Keratinocyte (primary cell): ENCODE results near the gene LTBR. TPM values are rescaled to one million over a fixed set of nuclear protein-coding genes. Genes with fewer than 3 reads are reported as not detected.

Source experiments
- DNase-seq: peaks from one replicate; pipeline ENCODE4 v3.0.0-alpha.2; 2011; ENCODE audit warnings: low read depth, missing footprints, low spot score
- FAIRE-seq: peaks from 2 replicates; lab custom pipeline; 2011; peaks lifted over from hg19 to GRCh38; lab: Jason Lieb, UNC
- H2AFZ ChIP-seq: 2 replicates; pipeline ENCODE4 v1.6.0; 2012; ENCODE audit warnings: low read length, control low read depth, inconsistent platforms; ENCODE audit not compliant: control insufficient read depth
- H3K27ac ChIP-seq: 2 replicates; pipeline ENCODE4 v1.5.1; 2011; ENCODE audit warnings: low read length; ENCODE audit not compliant: control insufficient read depth, insufficient read depth
- H3K27me3 ChIP-seq: 3 replicates; pipeline ENCODE4 v1.6.0; 2011; ENCODE audit warnings: low read length; ENCODE audit not compliant: control insufficient read depth, insufficient read depth; ENCODE audit errors: extremely low read depth
- H3K36me3 ChIP-seq, 2 experiments: 2 replicates in 1 of 2; 3 replicates in 1 of 2; pipeline ENCODE4 v1.5.1; 2011; ENCODE audit warnings: low read length in 2 of 2, mild to moderate bottlenecking in 1 of 2; ENCODE audit not compliant: control insufficient read depth in 2 of 2, insufficient read depth in 2 of 2; ENCODE audit errors: extremely low read depth in 1 of 2
- H3K4me1 ChIP-seq: 3 replicates; pipeline ENCODE4 v1.5.1; 2011; ENCODE audit warnings: low read length; ENCODE audit not compliant: control insufficient read depth, insufficient read depth; ENCODE audit errors: extremely low read depth
- H3K4me2 ChIP-seq: 3 replicates; pipeline ENCODE4 v1.6.0; 2011; ENCODE audit warnings: low read depth, low read length; ENCODE audit not compliant: control insufficient read depth, insufficient read depth; ENCODE audit errors: extremely low read depth
- H3K4me3 ChIP-seq, 3 experiments: fragments of 200-600 bp in 1 of 3; sonication (generic) in 1 of 3; 2 replicates in 2 of 3; 3 replicates in 1 of 3; pipeline ENCODE4 v1.5.1; 2011 to 2016; ENCODE audit warnings: low read length in 3 of 3, mild to moderate bottlenecking in 3 of 3, control low read depth in 2 of 3, inconsistent platforms in 1 of 3, low read depth in 1 of 3, mixed read lengths in 1 of 3, mixed run types in 1 of 3, moderate library complexity in 1 of 3; ENCODE audit not compliant: control insufficient read depth in 2 of 3, insufficient read depth in 2 of 3; ENCODE audit errors: extremely low read depth in 1 of 3
- H3K79me2 ChIP-seq: 2 replicates; pipeline ENCODE4 v1.6.0; 2012; ENCODE audit warnings: low read length; ENCODE audit not compliant: control insufficient read depth, insufficient read depth
- H3K9ac ChIP-seq: 3 replicates; pipeline ENCODE4 v1.6.0; 2011; ENCODE audit warnings: low read length; ENCODE audit not compliant: control insufficient read depth, insufficient read depth; ENCODE audit errors: extremely low read depth
- H3K9me1 ChIP-seq: 3 replicates; pipeline ENCODE4 v1.6.0; 2011; ENCODE audit warnings: low read length; ENCODE audit not compliant: control insufficient read depth, insufficient read depth; ENCODE audit errors: extremely low read depth
- H3K9me3 ChIP-seq: 2 replicates; pipeline ENCODE4 v1.5.1; 2012; ENCODE audit warnings: low read depth, low read length; ENCODE audit not compliant: control insufficient read depth
- H4K20me1 ChIP-seq: 3 replicates; pipeline ENCODE4 v1.6.0; 2011; ENCODE audit warnings: low read length; ENCODE audit not compliant: control insufficient read depth, insufficient read depth; ENCODE audit errors: extremely low read depth
- CTCF ChIP-seq, 3 experiments: IDR thresholded peaks in 1 of 3; conservative IDR thresholded peaks in 1 of 3; optimal IDR thresholded peaks in 1 of 3; 2 replicates in 2 of 3; 3 replicates in 1 of 3; pipeline versions ENCODE3 to v1.5.1; 2011; ENCODE audit warnings: low read length in 3 of 3, mild to moderate bottlenecking in 3 of 3, moderate library complexity in 2 of 3, control low read depth in 1 of 3, inconsistent platforms in 1 of 3; ENCODE audit not compliant: insufficient read depth in 2 of 3; ENCODE audit errors: extremely low read depth in 1 of 3
- EZH2 ChIP-seq: IDR thresholded peaks from one replicate; pipeline ENCODE4 v1.6.1; 2012; ENCODE audit warnings: inconsistent platforms, mild to moderate bottlenecking, low read length, moderate library complexity
- dilution Hi-C: fragments of 300-500 bp; cut with MboI; formaldehyde crosslinking; loops from one replicate; pipeline ENCODE4 v1.7.0; 2020; ENCODE audit warnings: low sequenced_read_pairs; ENCODE audit not compliant: extremely low pct_ligation_motif_present
- polyA plus RNA-seq, 5 experiments: library from polyadenylated mRNA; depleted of rRNA in 3 of 5; stranded (reverse) in 3 of 5; stranded (forward) in 1 of 5; unstranded in 1 of 5; fragments of >200 nt; gene quantifications; 1 replicate in 1 of 5; 2 replicates in 3 of 5; 3 replicates in 1 of 5; pipeline versions ENCODE4 v1.2.1 to v1.2.3, GENCODE V29; 2011 to 2012; ENCODE audit warnings: missing spikeins in 2 of 5, low read depth in 1 of 5, low replicate concordance in 1 of 5

Gene LTBR
- polyA plus RNA-seq, 1 donor (not counting 4 experiments of a cell fraction or from before 2014, with no cell fraction given) = 42.7 TPM

DNA sequence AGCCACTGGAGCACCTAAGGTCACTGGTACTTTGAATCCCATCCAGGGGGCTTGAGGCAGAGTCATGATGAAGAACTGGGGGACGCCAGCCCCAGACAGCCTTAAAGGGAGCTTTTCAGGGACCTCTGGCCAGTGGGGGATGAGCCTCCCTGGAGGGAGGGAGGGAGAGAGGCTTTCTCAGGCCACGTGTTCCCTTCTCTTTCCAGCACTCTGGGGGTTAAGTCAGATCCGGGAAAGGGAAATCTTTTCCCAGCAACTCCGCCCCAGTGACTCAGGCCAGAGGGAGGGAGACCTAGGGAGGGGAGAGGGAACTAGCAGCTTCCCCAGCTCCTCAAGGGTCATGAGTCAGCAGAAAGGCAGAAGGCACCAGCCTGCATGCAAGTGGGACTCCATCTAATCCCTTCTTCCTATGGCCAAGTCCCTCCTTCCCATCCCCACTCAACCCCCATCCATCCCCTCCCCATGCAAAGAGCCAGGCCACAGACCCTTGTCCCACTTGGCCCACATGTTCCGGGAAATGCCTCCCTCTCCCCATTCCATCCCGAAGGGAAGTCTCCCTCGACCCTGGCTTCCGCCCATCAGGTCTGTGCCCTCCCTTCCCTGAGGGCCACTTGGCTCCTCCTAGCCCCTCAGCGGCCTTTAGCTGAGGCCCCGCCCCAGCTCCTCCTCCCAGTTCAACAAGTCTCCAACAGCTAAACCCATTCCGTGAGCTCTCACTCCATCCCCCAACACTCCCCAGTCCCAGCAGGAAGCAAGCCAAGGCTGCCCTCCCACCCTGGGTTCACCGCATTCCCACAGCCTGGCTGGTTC, 47.7 kb upstream of the LTBR start:
- peak overlapping the region; percentile 98 for H3K27ac ChIP-seq
- peaks cover 12 to 36% of the 10 kb centered on the region in 2 experiments for H3K36me3 ChIP-seq
- peaks cover 72% of the 10 kb centered on the region for H3K4me1 ChIP-seq
- peaks cover 6% of the 10 kb centered on the region for H4K20me1 ChIP-seq
- H2AFZ ChIP-seq = no peak overlapping the region
- H3K4me2 ChIP-seq = peak overlapping the region; percentile 88
- no peaks in the 10 kb centered on the region for H3K9me3 ChIP-seq
- H3K4me3 ChIP-seq = peak overlapping the region; percentile 12 to 57 (median 53)
- dilution Hi-C loops = no loop called here
- H3K9me1 ChIP-seq = no peaks in the 10 kb centered on the region
- TF ChIP-seq CTCF (optimal IDR thresholded peaks at IDR 0.05 in 1 of 3, IDR thresholded peaks at IDR 0.05 in 1 of 3, conservative IDR thresholded peaks at IDR 0.05 in 1 of 3; ENCODE audit: extremely low read depth in 1 of 3, insufficient read depth in 2 of 3, low read length in 3 of 3) = no peak
- TF ChIP-seq EZH2 = no peak
- no peaks in the 10 kb centered on the region for H3K27me3 ChIP-seq
- peak; percentile 97 for DNase-seq
- FAIRE-seq = peak; percentile 89
- peak overlapping the region; percentile 91 for H3K9ac ChIP-seq
- peaks cover 62% of the 10 kb centered on the region for H3K79me2 ChIP-seq

GRCh38 chr12:6336889-6337853, 46.8 kb upstream of the LTBR start:
- Histone ChIP-seq H3K79me2 (peaks cover 64% of the 10 kb centered on the region), H2AFZ (no peak overlapping the region), H3K27me3 (no peaks in the 10 kb centered on the region), H3K9me3 (no peaks in the 10 kb centered on the region), H3K4me1 (peaks cover 71% of the 10 kb centered on the region), H3K9ac (peak overlapping the region; percentile 91), H3K4me2 (peak overlapping the region; percentile 88), H3K27ac (peak overlapping the region; percentile 98), H3K9me1 (no peaks in the 10 kb centered on the region), H3K4me3 (peak overlapping the region; percentile 12 to 50 (median 39)), H3K36me3 (peaks cover 9 to 30% of the 10 kb centered on the region in 2 experiments), H4K20me1 (peaks cover 6% of the 10 kb centered on the region)
- DNase-seq = no peak
- no peak for FAIRE-seq
- TF ChIP-seq EZH2 (no peak), CTCF (optimal IDR thresholded peaks at IDR 0.05 in 1 of 3, IDR thresholded peaks at IDR 0.05 in 1 of 3, conservative IDR thresholded peaks at IDR 0.05 in 1 of 3; ENCODE audit: extremely low read depth in 1 of 3, insufficient read depth in 2 of 3, low read length in 3 of 3) (no peak)
- dilution Hi-C loops = no loop called here
